Endothelial cell of umbilical vein (primary cell): ENCODE measurements around the gene ABCB9. TPM values are rescaled to one million over a fixed set of nuclear protein-coding genes. Genes with fewer than 3 reads are reported as not detected.

Experiments used
- BruUV-seq: library from RNA; stranded (reverse); fragments of 400-500 nt; replicated peaks from 2 replicates; lab custom pipeline; 2021; lab: Mats Ljungman, UMichigan
- CTCF ChIA-PET: fragments of 300-600, 350-600 bp; sonication (Branson Sonifier 250); formaldehyde crosslinking; loops from one replicate; lab custom pipeline; 2021; ENCODE audit warnings: antibody characterized with exemption, inconsistent platforms; lab: Charles Lee
- POLR2A ChIA-PET: fragments of 300-600, 350-600 bp; sonication (Branson Sonifier 250); formaldehyde crosslinking; loops from one replicate; lab custom pipeline; 2021; ENCODE audit warnings: antibody characterized with exemption, inconsistent platforms; lab: Charles Lee
- DNase-seq: peaks from one replicate; pipeline ENCODE4 v3.0.0-alpha.2; 2011; ENCODE audit warnings: low read depth, low spot score
- FAIRE-seq: peaks from 2 replicates; lab custom pipeline; 2011; peaks lifted over from hg19 to GRCh38; lab: Jason Lieb, UNC
- H2AFZ ChIP-seq: 2 replicates; pipeline ENCODE4 v1.6.0; 2012; ENCODE audit warnings: low read depth, low read length, control low read depth, inconsistent platforms
- H3K27ac ChIP-seq: 2 replicates; pipeline ENCODE4 v1.5.1; 2011; ENCODE audit warnings: low read depth, mild to moderate bottlenecking, control low read depth, low read length, moderate library complexity; ENCODE audit not compliant: insufficient read depth
- H3K27me3 ChIP-seq, 2 experiments: 2 replicates each; pipeline versions ENCODE4 v1.6.0 to v1.6.1; 2011; ENCODE audit warnings: low read length in 2 of 2, mixed read lengths in 1 of 2; ENCODE audit not compliant: control insufficient read depth in 2 of 2, insufficient read depth in 2 of 2
- H3K36me3 ChIP-seq, 2 experiments: 2 replicates in 1 of 2; 3 replicates in 1 of 2; pipeline ENCODE4 v1.5.1; 2011; ENCODE audit warnings: low read length in 2 of 2, mild to moderate bottlenecking in 1 of 2, moderate library complexity in 1 of 2; ENCODE audit not compliant: control insufficient read depth in 2 of 2, insufficient read depth in 2 of 2; ENCODE audit errors: extremely low read depth in 1 of 2
- H3K4me1 ChIP-seq: 3 replicates; pipeline ENCODE4 v1.5.1; 2011; ENCODE audit warnings: mild to moderate bottlenecking, low read length; ENCODE audit not compliant: control insufficient read depth, insufficient read depth; ENCODE audit errors: extremely low read depth
- H3K4me2 ChIP-seq: 2 replicates; pipeline ENCODE4 v1.6.1; 2011; ENCODE audit warnings: low read length, control low read depth, mixed read lengths; ENCODE audit not compliant: insufficient read depth
- H3K4me3 ChIP-seq, 3 experiments: fragments of 200-600 bp in 1 of 3; sonication (generic), shearing (Covaris generic) in 1 of 3; replicated peaks in 1 of 3; 2 replicates each; pipeline ENCODE4 v1.5.1; 2011 to 2016; ENCODE audit warnings: control low read depth in 3 of 3, low read length in 3 of 3, mild to moderate bottlenecking in 2 of 3, inconsistent platforms in 1 of 3, low read depth in 1 of 3, moderate library complexity in 1 of 3; ENCODE audit not compliant: insufficient read depth in 1 of 3
- H3K79me2 ChIP-seq: 2 replicates; pipeline ENCODE4 v1.6.0; 2012; ENCODE audit warnings: low read length, inconsistent platforms; ENCODE audit not compliant: control insufficient read depth, insufficient read depth
- H3K9ac ChIP-seq: replicated peaks from 2 replicates; pipeline ENCODE3; 2011; ENCODE audit warnings: low read length, control low read depth; ENCODE audit not compliant: insufficient read depth; ENCODE audit errors: extremely low read depth
- H3K9me1 ChIP-seq: replicated peaks from 3 replicates; pipeline ENCODE4 v1.6.0; 2011; ENCODE audit warnings: mild to moderate bottlenecking, low read length; ENCODE audit not compliant: control insufficient read depth, insufficient read depth; ENCODE audit errors: extremely low read depth
- H3K9me3 ChIP-seq: replicated peaks from 2 replicates; pipeline ENCODE4 v1.5.1; 2012; ENCODE audit warnings: low read length, inconsistent platforms; ENCODE audit not compliant: control insufficient read depth, insufficient read depth
- H4K20me1 ChIP-seq: replicated peaks from 2 replicates; pipeline ENCODE3; 2011; ENCODE audit warnings: mild to moderate bottlenecking, low read length; ENCODE audit not compliant: control insufficient read depth, insufficient read depth; ENCODE audit errors: extremely low read depth
- EZH2 ChIP-seq: IDR thresholded peaks from 2 replicates; pipeline ENCODE4 v1.6.1; 2012; ENCODE audit warnings: borderline replicate concordance, low read depth, mild to moderate bottlenecking, moderate library complexity, low read length, inconsistent platforms; ENCODE audit not compliant: severe bottlenecking
- FOS ChIP-seq: IDR thresholded peaks from 2 replicates; pipeline ENCODE4 v1.6.1; 2011; ENCODE audit warnings: mild to moderate bottlenecking, low read length, moderate library complexity, borderline replicate concordance; ENCODE audit not compliant: insufficient read depth
- GATA2 ChIP-seq: IDR thresholded peaks from 2 replicates; pipeline ENCODE4 v1.7.0; 2011; ENCODE audit warnings: low read depth, mild to moderate bottlenecking, moderate library complexity, mixed read lengths, low read length; ENCODE audit not compliant: insufficient read length, insufficient read depth
- JUN ChIP-seq: IDR thresholded peaks from 2 replicates; pipeline ENCODE4 v1.6.1; 2011; ENCODE audit warnings: borderline replicate concordance, low read depth; ENCODE audit not compliant: insufficient read length, insufficient read depth
- MAX ChIP-seq: IDR thresholded peaks from 2 replicates; pipeline ENCODE4 v1.6.1; 2011; ENCODE audit not compliant: insufficient read depth, insufficient read length
- MYC ChIP-seq: IDR thresholded peaks from one replicate; pipeline ENCODE4 v1.6.1; 2011; ENCODE audit warnings: mild to moderate bottlenecking, low read depth, low read length
- POLR2A ChIP-seq: IDR thresholded peaks from 2 replicates; pipeline ENCODE4 v1.6.1; 2012; ENCODE audit warnings: low read depth, mild to moderate bottlenecking, control low read depth, low read length
- POLR2AphosphoS5 ChIP-seq: IDR thresholded peaks from 2 replicates; pipeline ENCODE4 v1.6.1; 2012; ENCODE audit warnings: low read depth, mild to moderate bottlenecking, control low read depth, low read length, moderate library complexity; ENCODE audit not compliant: insufficient read depth
- dilution Hi-C: fragments of 300-500 bp; cut with MboI; formaldehyde crosslinking; loops from one replicate; pipeline ENCODE4 v1.15.0; 2019; ENCODE audit warnings: low sequenced_read_pairs; ENCODE audit not compliant: extremely low pct_ligation_motif_present
- intact Hi-C: fragments of 100-400 bp; cut with micrococcal nuclease; formaldehyde crosslinking; loops from one replicate; pipeline ENCODE4 v1.10.0; 2022
- polyA plus RNA-seq, 4 experiments: library from polyadenylated mRNA; depleted of rRNA in 3 of 4; stranded (reverse) in 3 of 4; unstranded in 1 of 4; fragments of >200 nt; gene quantifications; 2 replicates each; pipeline versions ENCODE4 v1.2.1 to v1.2.3, GENCODE V29; 2011 to 2012; ENCODE audit warnings: missing spikeins in 1 of 4
- total RNA-seq: library from RNA; stranded (reverse); gene quantifications from 2 replicates; pipeline ENCODE4 v1.2.3, GENCODE V29; 2021
- TF ChIP-seq, protein P1 (sequence below), 2 donors: IDR thresholded peaks; 1 replicate in 1 of 2; 2 replicates in 1 of 2; pipeline ENCODE4 v1.5.1; 2011; ENCODE audit warnings: low read length in 2 of 2, mild to moderate bottlenecking in 2 of 2, moderate library complexity in 2 of 2, control low read depth in 1 of 2, inconsistent platforms in 1 of 2, low read depth in 1 of 2; ENCODE audit not compliant: insufficient read depth in 1 of 2; ENCODE audit errors: extremely low read depth in 1 of 2

The ABCB9 gene
- total and polyA plus RNA-seq, 2 donors (not counting 3 experiments of a cell fraction or from before 2014, with no cell fraction given) = 11.7 to 16.9 TPM

GRCh38 chr12:122956035-122956434, 10.2 kb downstream of the ABCB9 start:
- CTCF ChIA-PET = interaction anchor here (1.1 to 19.1 kb wide), 5 partner anchors 9 to 162 kb away, joined by 3 to 200 read pairs (median 13); partner anchors contain the start of gene ABCB9
- intact Hi-C loops = no loop called here

More at GRCh38 chr12:122956035-122956434, 10.2 kb downstream of the ABCB9 start:
- Histone ChIP-seq H3K9me3 (no peaks in the 10 kb centered on the region), H3K27ac (no peak overlapping the region), H3K4me3 (no peak overlapping the region), H3K9ac (no peak overlapping the region), H3K4me1 (peaks cover 21% of the 10 kb centered on the region), H3K79me2 (no peaks in the 10 kb centered on the region), H3K27me3 (no peaks in the 10 kb centered on the region), H3K9me1 (no peaks in the 10 kb centered on the region), H3K4me2 (no peak overlapping the region), H3K36me3 (peaks cover 0 to 2% of the 10 kb centered on the region in 2 experiments), H4K20me1 (no peaks in the 10 kb centered on the region), H2AFZ (no peak overlapping the region)
- TF ChIP-seq POLR2AphosphoS5 (no peak), MAX (no peak), POLR2A (no peak), JUN (no peak), GATA2 (no peak), FOS (no peak), MYC (no peak), EZH2 (no peak)
- TF ChIP-seq, protein P1, sequence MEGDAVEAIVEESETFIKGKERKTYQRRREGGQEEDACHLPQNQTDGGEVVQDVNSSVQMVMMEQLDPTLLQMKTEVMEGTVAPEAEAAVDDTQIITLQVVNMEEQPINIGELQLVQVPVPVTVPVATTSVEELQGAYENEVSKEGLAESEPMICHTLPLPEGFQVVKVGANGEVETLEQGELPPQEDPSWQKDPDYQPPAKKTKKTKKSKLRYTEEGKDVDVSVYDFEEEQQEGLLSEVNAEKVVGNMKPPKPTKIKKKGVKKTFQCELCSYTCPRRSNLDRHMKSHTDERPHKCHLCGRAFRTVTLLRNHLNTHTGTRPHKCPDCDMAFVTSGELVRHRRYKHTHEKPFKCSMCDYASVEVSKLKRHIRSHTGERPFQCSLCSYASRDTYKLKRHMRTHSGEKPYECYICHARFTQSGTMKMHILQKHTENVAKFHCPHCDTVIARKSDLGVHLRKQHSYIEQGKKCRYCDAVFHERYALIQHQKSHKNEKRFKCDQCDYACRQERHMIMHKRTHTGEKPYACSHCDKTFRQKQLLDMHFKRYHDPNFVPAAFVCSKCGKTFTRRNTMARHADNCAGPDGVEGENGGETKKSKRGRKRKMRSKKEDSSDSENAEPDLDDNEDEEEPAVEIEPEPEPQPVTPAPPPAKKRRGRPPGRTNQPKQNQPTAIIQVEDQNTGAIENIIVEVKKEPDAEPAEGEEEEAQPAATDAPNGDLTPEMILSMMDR (IDR thresholded peaks at IDR 0.05; ENCODE audit: extremely low read depth in 1 of 2, insufficient read depth in 1 of 2, low read depth in 1 of 2, low read length in 2 of 2) = no peak
- BruUV-seq = no TSS peak
- FAIRE-seq (no peak), DNase-seq (no peak)
- POLR2A ChIA-PET = interaction anchor here (0.6 to 1.6 kb wide), 2 partner anchors 9 to 277 kb away, joined by 3 to 6 read pairs; partner anchors contain the start of genes MPHOSPH9 and MTRFR
- dilution Hi-C loops = no loop called here
